GM20000 (cell line): ENCODE data around the gene BAG2.

Experiments used
- DNase-seq: peaks from one replicate; pipeline ENCODE4 v3.0.0; 2012; ENCODE audit warnings: low spot score
- CTCF ChIP-seq: IDR thresholded peaks from 2 replicates; pipeline ENCODE4 v1.5.1; 2012; ENCODE audit warnings: mild to moderate bottlenecking, control low read depth; ENCODE audit errors: extremely low read depth, missing control alignments

Gene BAG2

DNA sequence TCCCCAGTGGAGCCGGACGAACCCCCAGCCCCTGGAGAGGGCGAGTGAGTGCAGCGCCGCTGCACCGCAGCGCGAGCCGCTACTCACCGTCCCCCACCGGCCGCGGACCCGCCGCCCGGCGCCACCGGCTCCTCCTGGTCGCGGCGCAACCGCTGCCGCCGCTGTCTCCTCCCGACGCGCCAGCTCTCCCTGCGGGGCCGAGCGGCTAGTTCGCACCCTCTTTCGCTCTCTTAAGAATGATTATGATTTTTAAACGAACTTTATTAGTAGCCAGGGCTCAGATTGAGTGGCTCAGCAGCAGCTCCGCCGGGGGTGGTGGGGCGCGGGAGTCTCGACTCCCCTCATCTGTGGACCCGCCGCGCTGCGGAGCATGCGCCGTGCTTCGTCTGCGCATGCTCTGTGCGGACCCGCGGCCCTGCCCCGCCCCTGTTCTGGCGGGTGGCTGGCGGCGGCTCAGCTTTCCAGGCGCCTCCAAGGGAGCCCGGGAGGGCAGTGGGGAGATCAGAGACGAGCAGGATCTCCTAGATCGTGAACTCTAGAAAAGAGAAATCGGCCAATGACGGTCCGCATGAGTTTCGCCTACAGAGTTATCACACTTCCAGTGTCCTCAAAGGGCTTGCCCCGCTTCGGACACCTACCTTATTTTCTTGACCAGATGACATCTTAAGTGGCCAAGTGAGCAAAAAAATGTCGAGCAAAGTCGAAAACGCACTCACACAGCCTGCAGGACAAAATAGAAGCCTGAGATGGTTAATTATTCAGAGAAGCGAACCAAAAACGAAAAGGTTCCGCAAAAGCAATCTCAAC lies 50.0 kb downstream of the BAG2 start, which contains the start of gene RAB23:
Gene RAB23, minus strand, starts transcription at position 372 of the 807 bp plus-strand sequence. CDS start 11,927 bp downstream, outside the sequence.
- no peak for TF ChIP-seq CTCF
- DNase-seq = peak; percentile 93

DNA sequence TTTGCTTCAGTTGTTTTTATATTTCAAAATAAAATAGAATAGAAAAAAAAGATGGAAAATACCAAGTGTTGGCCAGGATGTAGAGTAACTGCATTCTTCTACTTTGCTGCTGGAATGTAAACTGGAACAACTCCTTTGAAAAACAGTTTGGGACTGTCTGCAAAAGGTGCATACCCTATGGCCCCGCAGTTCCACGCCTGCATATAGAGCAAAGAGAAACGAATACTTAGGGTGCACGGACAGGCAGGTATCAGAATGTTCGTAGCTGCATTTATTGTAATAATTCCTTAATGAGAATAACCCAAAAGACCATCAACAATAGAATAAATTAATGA lies 50.6 kb downstream of the BAG2 start:
- TF ChIP-seq CTCF = no peak
- no peak for DNase-seq

DNA sequence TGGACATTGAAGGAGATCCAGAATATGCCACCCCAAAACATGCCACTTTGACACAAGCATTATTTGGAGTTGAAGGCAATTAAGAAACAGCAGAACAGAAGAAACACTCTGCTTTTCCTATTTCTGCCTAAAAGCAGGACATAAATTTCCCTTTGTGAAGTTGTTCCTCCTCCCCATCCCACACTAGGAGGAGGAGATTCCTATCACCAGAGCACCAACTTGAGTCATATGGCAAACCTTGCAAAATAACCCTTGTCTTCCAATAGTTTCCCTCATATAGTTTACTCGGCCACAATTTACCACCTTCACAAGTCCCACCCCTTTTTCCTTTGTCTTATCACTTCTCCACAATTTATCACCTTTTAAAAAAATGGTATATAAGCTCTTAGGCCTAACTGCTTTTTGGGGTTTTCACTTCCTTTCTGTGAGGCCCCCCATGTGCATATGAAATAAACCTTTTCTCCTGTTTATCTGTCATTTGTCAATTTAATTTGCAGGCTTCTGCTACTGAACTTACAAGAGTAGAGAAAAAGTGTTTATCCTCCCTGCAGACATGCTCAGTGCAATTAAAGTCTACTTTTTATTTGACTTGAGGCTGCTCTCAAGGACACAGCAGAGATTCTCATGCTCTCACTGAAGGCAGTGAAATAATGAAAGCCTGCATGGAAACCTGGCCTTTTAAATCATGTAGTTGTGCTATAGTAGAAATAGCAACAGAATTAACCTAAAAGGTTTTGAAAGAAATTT lies 52.8 kb downstream of the BAG2 start:
- DNase-seq = no peak
- no peak for TF ChIP-seq CTCF

- no peak for DNase-seq
- no peak for TF ChIP-seq CTCF
Measured at GRCh38 chr6:57226221-57226620, 54.1 kb downstream of the BAG2 start.
